Fibroblast of mammary gland (primary cell): ENCODE results near the gene AUTS2.

ENCODE experiments used
- DNase-seq: peaks from one replicate; pipeline ENCODE4 v3.0.0-alpha.2; 2010; ENCODE audit warnings: low read depth
- H3K4me3 ChIP-seq: 2 replicates; pipeline ENCODE4 v1.5.1; 2011; ENCODE audit warnings: low read depth, mild to moderate bottlenecking, low read length, moderate library complexity; ENCODE audit not compliant: control insufficient read depth
- TF ChIP-seq, protein P1 (sequence below): conservative IDR thresholded peaks from 2 replicates; pipeline ENCODE4 v1.5.1; 2011; ENCODE audit warnings: low read depth, low read length, inconsistent platforms; ENCODE audit not compliant: control insufficient read depth, insufficient read depth

AUTS2 gene

DNA sequence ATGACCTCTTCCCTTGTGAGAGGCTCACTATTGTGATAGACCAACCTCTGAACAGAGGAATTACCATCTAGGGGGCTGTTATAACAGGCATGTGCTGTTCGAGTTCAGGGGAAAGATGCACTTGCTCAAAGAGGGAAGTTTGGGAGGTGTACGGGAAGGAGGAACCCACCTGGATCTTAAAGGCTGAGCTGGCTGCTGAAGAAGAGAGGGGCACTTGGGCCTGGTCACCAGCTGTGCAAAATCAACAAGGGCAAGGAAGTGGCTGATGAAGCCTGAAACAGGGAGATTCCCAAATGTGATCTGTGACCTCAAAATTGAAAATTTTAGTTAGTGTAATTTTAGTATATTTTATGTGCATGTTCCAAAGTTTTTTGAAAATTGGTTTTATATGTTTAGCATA is 407.2 kb downstream of the AUTS2 start:
- TF ChIP-seq, protein P1, sequence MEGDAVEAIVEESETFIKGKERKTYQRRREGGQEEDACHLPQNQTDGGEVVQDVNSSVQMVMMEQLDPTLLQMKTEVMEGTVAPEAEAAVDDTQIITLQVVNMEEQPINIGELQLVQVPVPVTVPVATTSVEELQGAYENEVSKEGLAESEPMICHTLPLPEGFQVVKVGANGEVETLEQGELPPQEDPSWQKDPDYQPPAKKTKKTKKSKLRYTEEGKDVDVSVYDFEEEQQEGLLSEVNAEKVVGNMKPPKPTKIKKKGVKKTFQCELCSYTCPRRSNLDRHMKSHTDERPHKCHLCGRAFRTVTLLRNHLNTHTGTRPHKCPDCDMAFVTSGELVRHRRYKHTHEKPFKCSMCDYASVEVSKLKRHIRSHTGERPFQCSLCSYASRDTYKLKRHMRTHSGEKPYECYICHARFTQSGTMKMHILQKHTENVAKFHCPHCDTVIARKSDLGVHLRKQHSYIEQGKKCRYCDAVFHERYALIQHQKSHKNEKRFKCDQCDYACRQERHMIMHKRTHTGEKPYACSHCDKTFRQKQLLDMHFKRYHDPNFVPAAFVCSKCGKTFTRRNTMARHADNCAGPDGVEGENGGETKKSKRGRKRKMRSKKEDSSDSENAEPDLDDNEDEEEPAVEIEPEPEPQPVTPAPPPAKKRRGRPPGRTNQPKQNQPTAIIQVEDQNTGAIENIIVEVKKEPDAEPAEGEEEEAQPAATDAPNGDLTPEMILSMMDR, result no peak
- no peak overlapping the region for H3K4me3 ChIP-seq
- DNase-seq, result no peak

DNA sequence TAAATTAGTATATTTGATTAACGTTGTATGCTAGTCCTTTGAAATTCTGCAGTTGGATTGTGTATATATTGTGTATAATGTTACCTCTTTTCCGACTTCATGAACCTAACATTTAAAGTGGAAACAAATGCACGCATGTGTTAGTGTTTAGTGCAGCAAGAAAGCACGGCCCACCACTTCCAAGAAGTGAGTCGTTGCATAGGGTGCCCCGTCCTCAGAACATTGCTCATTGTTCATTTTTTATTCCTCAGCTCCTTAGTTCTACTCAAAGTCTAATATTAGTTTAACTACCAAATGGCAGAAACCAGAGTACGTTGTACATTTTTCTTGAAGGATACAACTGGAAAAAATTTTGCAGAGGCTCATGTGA is 407.6 kb downstream of the AUTS2 start:
- no peak for DNase-seq
- TF ChIP-seq, protein P1, result no peak
- H3K4me3 ChIP-seq, result no peak overlapping the region

DNA sequence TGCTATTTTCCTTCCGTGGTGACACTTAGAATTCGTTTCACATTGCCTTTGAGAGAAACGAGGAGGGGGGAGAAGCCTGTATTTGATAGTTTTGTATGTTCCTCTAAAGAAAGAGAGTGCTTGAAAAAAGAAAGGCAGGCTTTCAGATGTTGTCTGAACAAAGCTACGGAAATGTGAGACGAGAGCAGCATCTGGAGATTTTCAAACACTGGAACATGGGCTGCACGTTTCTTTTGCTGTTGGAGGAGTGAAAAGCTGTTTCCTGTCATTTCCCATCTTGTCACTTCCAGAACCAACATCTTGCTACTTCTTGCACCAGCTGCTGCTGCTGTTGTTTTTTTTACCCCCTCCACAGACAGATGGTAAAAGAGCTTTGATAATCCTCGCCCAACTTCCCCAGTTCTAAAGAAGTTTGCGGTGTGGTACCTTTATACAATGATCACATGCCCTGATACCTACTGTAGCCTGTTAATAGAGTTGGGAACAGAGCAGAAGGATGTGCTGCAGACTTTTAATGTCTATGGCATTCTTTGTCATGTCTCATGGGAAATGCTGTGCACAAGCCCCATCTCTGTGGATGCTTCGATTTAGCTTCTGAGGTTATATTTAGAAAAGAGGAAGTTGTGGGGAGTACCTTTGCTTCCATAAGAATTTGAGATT is 408.1 kb downstream of the AUTS2 start:
- TF ChIP-seq, protein P1, result no peak
- no peak for DNase-seq
- H3K4me3 ChIP-seq, result no peak overlapping the region

DNA sequence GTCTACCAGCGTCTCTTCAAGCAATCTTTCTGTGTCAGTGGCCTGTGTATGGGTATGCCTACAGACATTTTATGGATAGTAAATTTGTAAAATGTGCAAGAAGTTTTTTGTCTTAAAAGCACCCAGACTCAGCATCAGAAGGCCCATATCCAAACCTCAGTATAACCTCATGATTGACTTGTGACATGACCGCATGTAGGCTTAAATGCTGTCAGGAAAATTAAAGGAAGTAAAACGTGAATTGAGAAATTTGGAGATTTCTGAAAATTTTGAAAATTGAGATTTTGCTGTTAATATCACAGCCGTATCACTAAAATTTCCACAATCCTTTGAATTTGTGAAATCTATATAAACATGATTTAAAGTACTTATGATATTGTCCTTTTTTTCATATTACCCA is 410.2 kb downstream of the AUTS2 start:
- DNase-seq, result no peak
- TF ChIP-seq, protein P1, result no peak

DNA sequence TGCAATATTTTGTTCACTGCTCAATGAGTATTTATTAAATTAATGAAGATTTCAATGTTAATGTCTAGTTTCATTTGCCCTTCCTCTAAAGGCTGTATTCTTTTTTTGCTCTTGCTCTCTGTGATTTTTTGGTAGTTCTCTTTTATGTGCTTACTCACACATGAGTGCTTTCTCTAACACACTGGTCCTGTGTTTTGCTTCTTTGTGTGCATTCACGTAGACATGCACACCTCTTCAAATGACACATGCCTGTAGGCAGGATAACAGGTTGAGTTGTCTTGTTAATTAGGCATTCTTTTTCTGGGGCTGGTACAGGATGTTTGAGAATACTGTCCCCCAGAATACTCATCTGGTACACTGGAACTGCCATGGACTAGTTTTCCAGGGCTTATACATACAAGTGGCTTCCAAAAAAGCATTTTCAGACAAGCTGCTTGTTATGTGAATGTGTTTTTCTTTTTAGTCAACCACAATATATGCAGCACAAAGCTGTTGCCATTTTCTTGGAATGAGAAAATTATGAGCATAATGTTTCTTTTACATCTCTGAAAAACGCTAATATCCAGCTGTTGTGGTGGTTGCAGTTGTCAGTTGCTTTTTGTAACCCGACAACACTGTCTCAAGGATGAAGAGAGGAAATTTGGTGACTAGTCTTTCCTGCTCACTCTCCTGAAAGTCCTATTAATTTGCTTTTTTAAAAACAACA is 416.4 kb downstream of the AUTS2 start:
- DNase-seq, result no peak
- no peak overlapping the region for H3K4me3 ChIP-seq
- TF ChIP-seq, protein P1, result no peak

More for the DNA sequence above, 410.2 kb downstream of the AUTS2 start:
- no peak overlapping the region for H3K4me3 ChIP-seq

DNA sequence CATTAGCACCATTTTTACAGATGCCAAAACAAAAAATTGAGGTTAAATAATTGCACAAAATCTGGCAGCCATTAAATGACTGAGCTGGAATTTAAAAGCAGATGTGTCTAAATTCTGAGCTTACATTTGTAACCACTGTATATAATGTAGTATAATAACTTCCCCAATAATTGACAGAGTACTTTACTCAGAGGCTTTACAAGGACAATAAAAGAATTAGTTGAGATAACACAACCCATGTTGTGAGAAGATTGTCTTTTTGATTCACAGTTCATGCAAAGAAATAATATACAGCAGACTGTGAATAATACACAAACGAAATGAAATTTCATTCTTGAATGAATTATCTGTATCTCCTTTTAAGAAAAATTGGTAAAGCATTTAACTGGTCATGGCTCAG is 417.1 kb downstream of the AUTS2 start:
- TF ChIP-seq, protein P1, result no peak

More for the DNA sequence above, 417.1 kb downstream of the AUTS2 start:
- no peak overlapping the region for H3K4me3 ChIP-seq
- DNase-seq, result no peak
